HepG2 (cell line): ENCODE data around the gene ZNRF3. TPM values are rescaled to one million over a fixed set of nuclear protein-coding genes. Genes with fewer than 3 reads are reported as not detected.

ENCODE experiments used
- ATAC-seq: fragments of 200-7000 bp; cut with Tn5 transposase; 3 replicates; pipeline ENCODE4 v1.9.1; 2020; ENCODE audit warnings: mild to moderate bottlenecking, moderate library complexity
- BruUV-seq: library from RNA; stranded (reverse); fragments of 400-500 nt; replicated peaks from 2 replicates; lab custom pipeline; 2021; lab: Mats Ljungman, UMichigan
- CTCF ChIA-PET: fragments of 300-600 bp; formaldehyde crosslinking; extraction: SDS; loops from one replicate; lab custom pipeline; 2021; ENCODE audit warnings: low total read pairs, inconsistent platforms, low intra/inter-chr PET ratio; lab: Yijun Ruan, JAX
- POLR2A ChIA-PET: fragments of 350-600 bp; sonication (Branson Sonifier 250); formaldehyde crosslinking; loops from one replicate; lab custom pipeline; 2020; ENCODE audit warnings: antibody characterized with exemption, inconsistent platforms; lab: Yijun Ruan, JAX
- DNase-seq: peaks from one replicate; pipeline ENCODE4 v3.0.0-alpha.2; 2015; ENCODE audit warnings: low spot score
- FAIRE-seq: peaks from 3 replicates; lab custom pipeline; 2011; peaks lifted over from hg19 to GRCh38; lab: Jason Lieb, UNC
- H2AFZ ChIP-seq: one replicate; pipeline ENCODE4 v1.6.1; 2011; ENCODE audit warnings: low read length, inconsistent platforms
- H3K27ac ChIP-seq: fragments of 300-600 bp; 3 replicates; pipeline ENCODE4 v1.8.0; 2011; ENCODE audit warnings: mixed run types, mild to moderate bottlenecking, mixed read lengths, low read length, inconsistent platforms; ENCODE audit not compliant: insufficient read depth; ENCODE audit errors: extremely low read length
- H3K27me3 ChIP-seq, 2 experiments: fragments of 200-600 bp in 1 of 2; 2 replicates in 1 of 2; 3 replicates in 1 of 2; pipeline versions ENCODE4 v1.6.0 to v1.8.0; 2011; ENCODE audit warnings: low read length in 2 of 2, mild to moderate bottlenecking in 2 of 2, moderate library complexity in 2 of 2, inconsistent platforms in 1 of 2; ENCODE audit not compliant: insufficient read depth in 2 of 2, control insufficient read depth in 1 of 2
- H3K36me3 ChIP-seq, 2 experiments: fragments of 200-600 bp in 1 of 2; replicated peaks in 1 of 2; 2 replicates in 1 of 2; 3 replicates in 1 of 2; pipeline versions ENCODE4 v1.5.1 to v1.8.0; 2011; ENCODE audit warnings: low read length in 2 of 2, inconsistent platforms in 1 of 2; ENCODE audit not compliant: insufficient read depth in 2 of 2, control insufficient read depth in 1 of 2
- H3K4me1 ChIP-seq: 2 replicates; pipeline ENCODE4 v1.5.1; 2012; ENCODE audit warnings: low read length, inconsistent platforms; ENCODE audit not compliant: insufficient read depth
- H3K4me2 ChIP-seq: 2 replicates; pipeline ENCODE4 v1.6.0; 2011; ENCODE audit warnings: low read depth, low read length, inconsistent platforms
- H3K4me3 ChIP-seq, 3 experiments: fragments of 200-600 bp in 1 of 3; sonication (generic), shearing (Covaris generic) in 1 of 3; replicated peaks in 1 of 3; 2 replicates each; pipeline ENCODE4 v1.5.1; 2011 to 2016; ENCODE audit warnings: low read length in 3 of 3, inconsistent platforms in 2 of 3, low read depth in 2 of 3, mild to moderate bottlenecking in 2 of 3, control low read depth in 1 of 3, mixed read lengths in 1 of 3; ENCODE audit not compliant: insufficient read depth in 1 of 3
- H3K79me2 ChIP-seq: one replicate; pipeline ENCODE4 v1.6.1; 2011; ENCODE audit warnings: low read length, inconsistent platforms; ENCODE audit not compliant: insufficient read depth
- H3K9ac ChIP-seq: 2 replicates; pipeline ENCODE4 v1.6.0; 2011; ENCODE audit warnings: mild to moderate bottlenecking, low read depth, low read length, inconsistent platforms; ENCODE audit not compliant: insufficient read depth
- H3K9me3 ChIP-seq: 2 replicates; pipeline ENCODE4 v1.5.1; 2012; ENCODE audit warnings: mild to moderate bottlenecking, low read length
- H4K20me1 ChIP-seq: 2 replicates; pipeline ENCODE4 v1.6.0; 2011; ENCODE audit warnings: inconsistent platforms, mild to moderate bottlenecking, low read length, moderate library complexity; ENCODE audit not compliant: insufficient read depth
- CBFB ChIP-seq: sonication (generic); formaldehyde crosslinking; IDR thresholded peaks from 2 replicates; pipeline ENCODE4 v1.4.0; 2020; ENCODE audit warnings: missing genetic modification reagents
- CENPT ChIP-seq: sonication (generic); formaldehyde crosslinking; IDR thresholded peaks from 2 replicates; pipeline ENCODE4 v1.8.0; 2022; ENCODE audit warnings: low read depth, mild to moderate bottlenecking, moderate library complexity, missing genetic modification reagents
- FOXM1 ChIP-seq: sonication (generic); formaldehyde crosslinking; IDR thresholded peaks from 2 replicates; pipeline ENCODE4 v1.5.0; 2020; ENCODE audit warnings: missing genetic modification reagents
- JUND ChIP-seq: sonication (generic); formaldehyde crosslinking; IDR thresholded peaks from 2 replicates; pipeline ENCODE4 v1.8.0; 2022; ENCODE audit warnings: mild to moderate bottlenecking, missing genetic modification reagents
- MNT ChIP-seq: fragments of 450-650 bp; IDR thresholded peaks from 2 replicates; pipeline ENCODE4 v1.6.1; 2016
- NRL ChIP-seq: sonication (generic); formaldehyde crosslinking; IDR thresholded peaks from 2 replicates; pipeline ENCODE4 v1.5.0; 2020; ENCODE audit warnings: missing genetic modification reagents, mild to moderate bottlenecking, moderate library complexity, borderline replicate concordance
- RBM22 ChIP-seq: fragments of 200-400 bp; formaldehyde crosslinking; optimal IDR thresholded peaks from 2 replicates; pipeline ENCODE3; 2017; ENCODE audit warnings: mild to moderate bottlenecking, low read length, moderate library complexity
- SP1 ChIP-seq, 2 experiments: fragments of 450-650 bp in 1 of 2; sonication (generic) in 1 of 2; formaldehyde crosslinking in 1 of 2; IDR thresholded peaks; 2 replicates each; pipeline versions ENCODE4 v1.4.0 to v1.6.1; 2016 to 2020; ENCODE audit warnings: missing genetic modification reagents in 1 of 2
- ZNF597 ChIP-seq: sonication (generic); formaldehyde crosslinking; IDR thresholded peaks from 2 replicates; pipeline ENCODE4 v1.5.0; 2020; ENCODE audit warnings: missing genetic modification reagents
- WGBS: methylation state at CpG from one replicate; pipeline ENCODE4 v1.1.6; 2017; ENCODE audit warnings: low lambda C conversion rate; 5-methylcytosine and 5-hydroxymethylcytosine counted together
- in situ Hi-C: cut with HindIII; loops from 2 replicates; pipeline ENCODE4 v1.10.0; 2017; ENCODE audit warnings: low pct_unique_long_range_greater_than_20kb; ENCODE audit not compliant: extremely low pct_ligation_motif_present
- intact Hi-C: fragments of 100-400 bp; cut with micrococcal nuclease; formaldehyde crosslinking; loops from one replicate; pipeline ENCODE4 v1.10.0; 2022; ENCODE audit not compliant: unreplicated experiment
- polyA plus RNA-seq, 8 experiments: library from polyadenylated mRNA; depleted of rRNA in 3 of 8; stranded (reverse) in 7 of 8; unstranded in 1 of 8; fragments of >200 nt; fragmentation: Illumina TruSeq in 4 of 8; extraction: Trizol in 4 of 8; gene quantifications; 2 replicates each; pipeline versions ENCODE4 v1.2.1 to v1.2.3, GENCODE V29; 2011 to 2016; ENCODE audit warnings: low read depth in 4 of 8, missing spikeins in 1 of 8, mixed read lengths in 1 of 8; ENCODE audit not compliant: insufficient read depth in 1 of 8
- total RNA-seq, 5 experiments: library from RNA; depleted of rRNA; stranded (reverse); fragments of >200 nt; fragmentation: Illumina TruSeq; extraction: Trizol; gene quantifications; 2 replicates each; pipeline ENCODE4 v1.2.3, GENCODE V29; 2016; ENCODE audit warnings: low read depth in 1 of 5

The ZNRF3 gene
- total and polyA plus RNA-seq, 2 of the 13 experiments (the other 11 are each of a cell fraction or from before 2014, with no cell fraction given) = 20.3 to 36.7 TPM

DNA sequence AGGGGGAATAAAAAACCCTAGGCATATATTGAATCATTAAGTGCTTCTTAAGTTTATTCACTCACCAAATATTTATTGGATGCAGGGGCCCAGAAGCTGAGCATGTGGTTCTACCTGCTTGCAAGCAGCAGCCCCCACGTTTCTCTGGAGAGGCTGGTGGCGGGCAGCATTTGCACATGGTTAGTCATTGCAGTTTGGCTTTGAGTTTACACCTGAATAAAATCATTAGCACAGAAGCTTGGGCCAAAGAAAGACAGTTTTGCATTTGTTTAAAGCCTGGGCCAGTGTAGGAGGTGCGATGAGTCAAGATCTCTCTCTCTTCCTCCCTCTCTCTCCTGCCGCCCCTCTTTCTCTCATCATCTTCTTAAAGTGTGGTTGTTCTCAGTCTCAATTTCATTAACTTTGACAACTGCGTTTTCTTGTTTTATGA is 105.7 kb downstream of the ZNRF3 start:
- Histone ChIP-seq H3K27me3 (no peaks in the 10 kb centered on the region), H3K79me2 (peaks cover 94% of the 10 kb centered on the region), H3K36me3 (peaks cover 47 to 88% of the 10 kb centered on the region in 2 experiments), H3K4me1 (peaks cover 58% of the 10 kb centered on the region), H3K4me2 (no peak overlapping the region), H2AFZ (no peak overlapping the region), H3K27ac (no peak overlapping the region), H3K9me3 (peaks cover 7% of the 10 kb centered on the region; the same call in 1 of the 2 replicates), H4K20me1 (no peaks in the 10 kb centered on the region; the same call in 1 of the 2 replicates), H3K4me3 (no peak overlapping the region), H3K9ac (no peak overlapping the region)
- FAIRE-seq (no peak), ATAC-seq (no peak), DNase-seq (no peak)
- no TSS peak for BruUV-seq
- intact Hi-C loops (no loop called here), in situ Hi-C loops (no loop called here)
- 98% methylated on average over 5 of the region's 5 CpGs for WGBS
- CTCF ChIA-PET = no interaction called here
- TF ChIP-seq FOXM1 (CRISPR knock-in tag) (no peak), RBM22 (peak; percentile 32)
- POLR2A ChIA-PET = interaction anchor here (0.6 kb wide), 1 partner anchor 9 kb away, joined by 3 read pairs; no protein-coding TSS in a partner anchor

DNA sequence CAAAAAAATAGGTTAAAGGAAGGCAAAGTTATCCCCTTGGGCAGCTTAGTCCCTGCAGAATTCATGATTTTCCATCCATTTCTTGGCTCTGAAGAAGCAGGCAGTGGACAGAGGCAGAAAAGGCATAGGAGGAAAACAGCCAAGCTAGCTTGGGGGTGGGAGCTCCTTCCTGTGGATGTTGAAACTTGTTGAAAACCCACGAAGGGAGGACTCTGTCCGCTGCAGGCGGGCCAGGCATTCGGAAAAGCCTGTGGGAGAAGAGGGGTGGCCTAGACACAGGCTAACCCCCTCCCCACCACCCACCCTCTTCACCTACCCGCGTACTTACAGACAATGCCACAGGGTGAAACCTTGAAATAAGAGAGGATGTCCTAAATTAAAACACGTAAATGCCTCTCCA is 106.1 kb downstream of the ZNRF3 start:
- 94% methylated on average over 7 of the region's 7 CpGs for WGBS
- intact Hi-C loops (no loop called here), in situ Hi-C loops (no loop called here)
- Histone ChIP-seq H3K27ac (no peak overlapping the region), H3K9ac (no peak overlapping the region), H3K79me2 (peaks cover 91% of the 10 kb centered on the region), H3K4me1 (peaks cover 54% of the 10 kb centered on the region), H2AFZ (no peak overlapping the region), H3K4me2 (no peak overlapping the region), H3K36me3 (peaks cover 47 to 88% of the 10 kb centered on the region in 2 experiments), H4K20me1 (no peaks in the 10 kb centered on the region; the same call in 1 of the 2 replicates), H3K4me3 (no peak overlapping the region), H3K9me3 (peaks cover 7% of the 10 kb centered on the region; the same call in 1 of the 2 replicates), H3K27me3 (no peaks in the 10 kb centered on the region)
- CTCF ChIA-PET = no interaction called here
- no peak for FAIRE-seq
- no peak for TF ChIP-seq CENPT (CRISPR knock-in tag)
- peak; percentile 2 for TF ChIP-seq RBM22
- no peak for TF ChIP-seq MNT
- no peak for TF ChIP-seq JUND (CRISPR knock-in tag)
- no peak for TF ChIP-seq SP1 (IDR thresholded peaks at IDR 0.05)
- TF ChIP-seq SP1 (CRISPR knock-in tag; IDR thresholded peaks at IDR 0.05) = no peak
- no peak for TF ChIP-seq ZNF597 (CRISPR knock-in tag)
- TF ChIP-seq NRL (CRISPR knock-in tag) = no peak
- no peak for TF ChIP-seq CBFB (CRISPR knock-in tag)
- ATAC-seq = no peak
- no peak for DNase-seq
- POLR2A ChIA-PET = interaction anchor here (0.6 kb wide), 1 partner anchor 9 kb away, joined by 3 read pairs; no protein-coding TSS in a partner anchor
- TSS peak; percentile 31 for BruUV-seq
